ENCODE results near the gene FGD5. TPM values are rescaled to one million over a fixed set of nuclear protein-coding genes. Genes with fewer than 3 reads are reported as not detected.
A peak's percentile ranks its signal among the peaks of the same experiment; 100 is the strongest.

Gene FGD5
- total and polyA plus RNA-seq, 4 donors = 12.0 to 21.9 (median 13.2) TPM

- 73% methylated on average over 9 of the region's 13 CpGs for WGBS (ENCODE audit: insufficient coverage)
- Histone ChIP-seq H3K4me3 (ENCODE audit: low read depth, low read length) (no peak overlapping the region), H3K36me3 (ENCODE audit: control insufficient read depth, insufficient read depth, low read length) (peaks cover 11% of the 10 kb centered on the region), H3K27me3 (ENCODE audit: control insufficient read depth, insufficient read depth, low read length) (no peaks in the 10 kb centered on the region), H3K4me1 (ENCODE audit: control insufficient read depth, insufficient read depth, low read length) (peaks cover 6% of the 10 kb centered on the region), H3K27ac (ENCODE audit: low read depth, low read length) (no peak overlapping the region), H3K9me3 (ENCODE audit: control insufficient read depth, insufficient read depth, low read length) (no peaks in the 10 kb centered on the region)
- no peak for DNase-seq (ENCODE audit: low read depth in 4 of 6, low spot score in 6 of 6)
Observed at GRCh38 chr3:14823910-14824629, 5.3 kb downstream of the FGD5 start.

DNA sequence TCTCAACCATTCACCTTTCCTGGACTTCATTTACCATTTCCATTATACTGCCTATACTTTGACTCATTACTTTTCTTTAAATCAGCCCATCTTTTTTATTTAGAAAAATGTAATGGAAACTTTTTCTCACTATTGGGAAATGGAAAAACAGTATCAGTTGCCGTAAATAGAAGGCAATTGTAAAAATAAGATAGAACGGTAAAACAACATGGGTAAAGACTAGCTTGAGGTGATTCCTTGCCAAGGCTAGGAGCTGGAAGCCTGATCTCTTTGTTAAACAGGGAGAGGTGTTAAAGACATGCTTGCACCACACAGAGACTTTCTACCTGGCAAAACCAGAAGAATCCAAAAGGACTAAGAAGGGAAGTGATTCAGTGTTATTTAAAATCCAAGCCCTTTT, 5.9 kb downstream of the FGD5 start:
- Histone ChIP-seq H3K27ac (ENCODE audit: low read depth, low read length) (no peak overlapping the region), H3K4me3 (ENCODE audit: low read depth, low read length) (no peak overlapping the region), H3K9me3 (ENCODE audit: control insufficient read depth, insufficient read depth, low read length) (no peaks in the 10 kb centered on the region), H3K36me3 (ENCODE audit: control insufficient read depth, insufficient read depth, low read length) (peaks cover 6% of the 10 kb centered on the region), H3K4me1 (ENCODE audit: control insufficient read depth, insufficient read depth, low read length) (peaks cover 9% of the 10 kb centered on the region), H3K27me3 (ENCODE audit: control insufficient read depth, insufficient read depth, low read length) (no peaks in the 10 kb centered on the region)
- no peak for DNase-seq (ENCODE audit: low read depth in 4 of 6, low spot score in 6 of 6)
- 77% methylated on average over 2 of the region's 2 CpGs for WGBS (ENCODE audit: insufficient coverage)

- peaks cover 8% of the 10 kb centered on the region for H3K4me1 ChIP-seq (ENCODE audit: control insufficient read depth, insufficient read depth, low read length)
Observed at GRCh38 chr3:14826069-14826468, 7.3 kb downstream of the FGD5 start.

DNA sequence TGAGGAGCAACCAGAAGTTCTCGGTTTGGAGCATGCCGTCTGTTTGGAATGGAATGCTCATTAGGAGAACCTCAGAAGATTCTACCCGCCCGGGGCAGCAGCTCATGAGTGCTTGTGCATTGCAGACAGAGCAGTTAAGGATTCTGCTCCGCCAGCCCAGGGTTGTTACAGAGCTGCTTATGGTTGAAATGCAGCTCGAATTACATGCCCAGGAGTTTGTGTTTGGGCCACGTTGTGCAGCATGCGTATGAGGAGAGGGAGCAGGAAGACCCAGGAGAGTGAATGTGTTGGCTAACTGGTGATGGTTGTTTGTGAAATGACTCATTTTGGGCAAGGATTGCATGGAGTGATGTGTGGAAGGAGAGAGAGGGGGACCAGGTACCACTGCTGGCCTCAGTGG, 9.0 kb downstream of the FGD5 start:
- Histone ChIP-seq H3K4me3 (ENCODE audit: low read depth, low read length) (no peak overlapping the region), H3K27ac (ENCODE audit: low read depth, low read length) (no peak overlapping the region), H3K36me3 (ENCODE audit: control insufficient read depth, insufficient read depth, low read length) (no peaks in the 10 kb centered on the region), H3K27me3 (ENCODE audit: control insufficient read depth, insufficient read depth, low read length) (no peaks in the 10 kb centered on the region), H3K9me3 (ENCODE audit: control insufficient read depth, insufficient read depth, low read length) (no peaks in the 10 kb centered on the region), H3K4me1 (ENCODE audit: control insufficient read depth, insufficient read depth, low read length) (peaks cover 6% of the 10 kb centered on the region)
- WGBS (ENCODE audit: insufficient coverage) = 74% methylated on average over 8 of the region's 8 CpGs
- DNase-seq (ENCODE audit: low read depth in 4 of 6, low spot score in 6 of 6) = no peak

More at GRCh38 chr3:14826069-14826468, 7.3 kb downstream of the FGD5 start:
- Histone ChIP-seq H3K4me3 (ENCODE audit: low read depth, low read length) (no peak overlapping the region), H3K36me3 (ENCODE audit: control insufficient read depth, insufficient read depth, low read length) (no peaks in the 10 kb centered on the region), H3K27ac (ENCODE audit: low read depth, low read length) (no peak overlapping the region), H3K27me3 (ENCODE audit: control insufficient read depth, insufficient read depth, low read length) (no peaks in the 10 kb centered on the region), H3K9me3 (ENCODE audit: control insufficient read depth, insufficient read depth, low read length) (no peaks in the 10 kb centered on the region)
- 88% methylated on average over 2 of the region's 4 CpGs for WGBS (ENCODE audit: insufficient coverage)
- no peak for DNase-seq (ENCODE audit: low read depth in 4 of 6, low spot score in 6 of 6)

DNA sequence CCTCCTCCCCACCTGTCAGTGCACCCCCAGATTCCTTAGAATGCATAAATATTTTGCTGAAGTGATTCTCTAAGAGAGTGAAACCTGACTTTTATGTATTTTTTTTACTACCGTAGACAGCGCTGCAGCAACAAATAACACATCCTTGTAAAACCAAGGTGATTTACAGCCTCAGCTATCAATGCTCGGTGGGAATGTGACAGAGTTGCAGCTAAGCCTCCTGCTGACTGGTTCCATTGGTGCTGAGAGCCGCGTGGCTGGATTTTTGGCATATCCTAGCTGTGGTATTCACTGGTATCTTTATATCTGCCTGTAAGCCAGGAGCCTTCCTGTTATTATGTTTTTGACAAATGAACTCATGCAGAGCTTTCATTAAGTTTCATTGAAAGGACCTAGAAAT, 11.0 kb downstream of the FGD5 start:
- Histone ChIP-seq H3K9me3 (ENCODE audit: control insufficient read depth, insufficient read depth, low read length) (no peaks in the 10 kb centered on the region), H3K36me3 (ENCODE audit: control insufficient read depth, insufficient read depth, low read length) (no peaks in the 10 kb centered on the region), H3K4me3 (ENCODE audit: low read depth, low read length) (no peak overlapping the region), H3K27me3 (ENCODE audit: control insufficient read depth, insufficient read depth, low read length) (no peaks in the 10 kb centered on the region), H3K27ac (ENCODE audit: low read depth, low read length) (no peak overlapping the region), H3K4me1 (ENCODE audit: control insufficient read depth, insufficient read depth, low read length) (peaks cover 3% of the 10 kb centered on the region)
- DNase-seq (ENCODE audit: low read depth in 4 of 6, low spot score in 6 of 6) = peak in 1 of 6 donors; percentile 85
- WGBS (ENCODE audit: insufficient coverage) = 23% methylated on average over 4 of the region's 5 CpGs

- no peaks in the 10 kb centered on the region for H3K36me3 ChIP-seq (ENCODE audit: control insufficient read depth, insufficient read depth, low read length)
- peaks cover 17% of the 10 kb centered on the region for H3K4me1 ChIP-seq (ENCODE audit: control insufficient read depth, insufficient read depth, low read length)
- 74% methylated on average over 6 of the region's 8 CpGs for WGBS (ENCODE audit: insufficient coverage)
- H3K4me3 ChIP-seq (ENCODE audit: low read depth, low read length) = no peak overlapping the region
- DNase-seq (ENCODE audit: low read depth in 4 of 6, low spot score in 6 of 6) = no peak
- H3K27me3 ChIP-seq (ENCODE audit: control insufficient read depth, insufficient read depth, low read length) = no peaks in the 10 kb centered on the region
- H3K9me3 ChIP-seq (ENCODE audit: control insufficient read depth, insufficient read depth, low read length) = no peaks in the 10 kb centered on the region
- no peak overlapping the region for H3K27ac ChIP-seq (ENCODE audit: low read depth, low read length)
Observed at GRCh38 chr3:14831916-14832450, 13.2 kb downstream of the FGD5 start.

GRCh38 chr3:14832975-14833722, 14.4 kb downstream of the FGD5 start:
- H3K4me1 ChIP-seq (ENCODE audit: control insufficient read depth, insufficient read depth, low read length) = peaks cover 28% of the 10 kb centered on the region
- H3K27ac ChIP-seq (ENCODE audit: low read depth, low read length) = no peak overlapping the region
- H3K27me3 ChIP-seq (ENCODE audit: control insufficient read depth, insufficient read depth, low read length) = no peaks in the 10 kb centered on the region
- H3K9me3 ChIP-seq (ENCODE audit: control insufficient read depth, insufficient read depth, low read length) = no peaks in the 10 kb centered on the region
- peak in 1 of 6 donors; percentile 37 for DNase-seq (ENCODE audit: low read depth in 4 of 6, low spot score in 6 of 6)
- no peaks in the 10 kb centered on the region for H3K36me3 ChIP-seq (ENCODE audit: control insufficient read depth, insufficient read depth, low read length)
- WGBS (ENCODE audit: insufficient coverage) = 83% methylated on average over 12 of the region's 14 CpGs
- H3K4me3 ChIP-seq (ENCODE audit: low read depth, low read length) = no peak overlapping the region

GRCh38 chr3:14834121-14834520, 15.4 kb downstream of the FGD5 start:
- H3K4me1 ChIP-seq (ENCODE audit: control insufficient read depth, insufficient read depth, low read length) = peaks cover 30% of the 10 kb centered on the region
- H3K36me3 ChIP-seq (ENCODE audit: control insufficient read depth, insufficient read depth, low read length) = no peaks in the 10 kb centered on the region
- H3K27ac ChIP-seq (ENCODE audit: low read depth, low read length) = no peak overlapping the region
- WGBS (ENCODE audit: insufficient coverage) = 100% methylated on average over 2 of the region's 3 CpGs
- H3K27me3 ChIP-seq (ENCODE audit: control insufficient read depth, insufficient read depth, low read length) = no peaks in the 10 kb centered on the region
- no peak overlapping the region for H3K4me3 ChIP-seq (ENCODE audit: low read depth, low read length)
- no peak for DNase-seq (ENCODE audit: low read depth in 4 of 6, low spot score in 6 of 6)
- no peaks in the 10 kb centered on the region for H3K9me3 ChIP-seq (ENCODE audit: control insufficient read depth, insufficient read depth, low read length)

DNA sequence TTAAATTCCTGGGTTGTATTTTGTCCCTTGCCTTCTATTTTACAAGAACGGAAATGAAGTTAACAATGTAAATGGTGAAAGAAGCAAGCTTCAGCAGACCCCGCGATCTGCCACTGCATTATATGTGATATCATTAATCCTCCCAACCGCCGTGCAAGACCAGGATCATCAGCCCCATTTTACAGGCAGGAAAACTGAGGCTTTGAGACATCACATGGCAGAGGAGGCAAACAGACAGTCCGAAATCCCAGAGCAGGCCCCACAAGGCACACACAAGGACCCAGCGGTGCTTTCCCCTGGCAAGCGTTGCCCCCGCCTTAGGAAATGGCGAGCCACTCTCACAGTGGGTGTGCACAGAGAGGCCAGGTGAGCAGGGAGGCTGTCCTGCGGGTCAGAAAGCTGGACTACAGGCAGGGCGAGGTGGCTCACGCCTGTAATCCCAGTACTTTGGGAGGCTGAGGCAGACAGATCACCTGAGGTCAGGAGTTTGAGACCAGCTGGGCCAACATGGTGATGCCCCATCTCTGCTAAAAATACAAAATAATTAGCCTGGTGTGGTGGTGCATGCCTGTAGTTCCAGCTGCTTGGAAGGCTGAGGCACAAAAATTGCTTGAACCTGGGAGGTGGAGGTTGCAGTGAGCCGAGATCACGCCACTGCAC, 16.2 kb downstream of the FGD5 start:
- Histone ChIP-seq H3K27me3 (ENCODE audit: control insufficient read depth, insufficient read depth, low read length) (no peaks in the 10 kb centered on the region), H3K27ac (ENCODE audit: low read depth, low read length) (no peak overlapping the region)
- 93% methylated on average over 10 of the region's 15 CpGs for WGBS (ENCODE audit: insufficient coverage)

More for the DNA sequence above, 16.2 kb downstream of the FGD5 start:
- Histone ChIP-seq H3K4me1 (ENCODE audit: control insufficient read depth, insufficient read depth, low read length) (peaks cover 31% of the 10 kb centered on the region), H3K4me3 (ENCODE audit: low read depth, low read length) (no peak overlapping the region), H3K9me3 (ENCODE audit: control insufficient read depth, insufficient read depth, low read length) (no peaks in the 10 kb centered on the region), H3K36me3 (ENCODE audit: control insufficient read depth, insufficient read depth, low read length) (no peaks in the 10 kb centered on the region)
- no peak for DNase-seq (ENCODE audit: low read depth in 4 of 6, low spot score in 6 of 6)

Data from spinal cord (tissue), 10 donors.